IPS-11a (cell line): ENCODE measurements around the gene CXCR5.

Experiments
- H3K4me3 ChIP-seq: one replicate; pipeline ENCODE4 v1.5.1; 2013; ENCODE audit warnings: low read depth, low read length, control low read depth

Gene CXCR5

GRCh38 chr11:118873804-118874203, 9.9 kb upstream of the CXCR5 start:
- no peak overlapping the region for H3K4me3 ChIP-seq

- no peak overlapping the region for H3K4me3 ChIP-seq
Observed at GRCh38 chr11:118876286-118876685, 7.4 kb upstream of the CXCR5 start.

GRCh38 chr11:118877487-118878162, 6.1 kb upstream of the CXCR5 start:
- no peak overlapping the region for H3K4me3 ChIP-seq

- no peak overlapping the region for H3K4me3 ChIP-seq
Observed at GRCh38 chr11:118878163-118878563, 5.5 kb upstream of the CXCR5 start.

- H3K4me3 ChIP-seq, result no peak overlapping the region
Observed at GRCh38 chr11:118881228-118881627, 2.5 kb upstream of the CXCR5 start.

- no peak overlapping the region for H3K4me3 ChIP-seq
Observed at GRCh38 chr11:118882491-118882890, 1.2 kb upstream of the CXCR5 start.

GRCh38 chr11:118883004-118883367, 706 bp upstream of the CXCR5 start:
- H3K4me3 ChIP-seq, result no peak overlapping the region

GRCh38 chr11:118884875-118885274, 1.2 kb downstream of the CXCR5 start:
- no peak overlapping the region for H3K4me3 ChIP-seq

- no peak overlapping the region for H3K4me3 ChIP-seq
Observed at GRCh38 chr11:118885319-118885718, 1.6 kb downstream of the CXCR5 start.

GRCh38 chr11:118885831-118886565, 2.3 kb downstream of the CXCR5 start:
- H3K4me3 ChIP-seq, result no peak overlapping the region

- H3K4me3 ChIP-seq, result no peak overlapping the region
Observed at GRCh38 chr11:118886681-118887111, 3.0 kb downstream of the CXCR5 start.

- no peak overlapping the region for H3K4me3 ChIP-seq
Observed at GRCh38 chr11:118887206-118887605, 3.5 kb downstream of the CXCR5 start.

GRCh38 chr11:118888398-118888797, 4.7 kb downstream of the CXCR5 start:
- H3K4me3 ChIP-seq, result no peak overlapping the region

GRCh38 chr11:118889797-118890196, 6.1 kb downstream of the CXCR5 start:
- no peak overlapping the region for H3K4me3 ChIP-seq

- H3K4me3 ChIP-seq, result no peak overlapping the region
Observed at GRCh38 chr11:118892514-118892913, 8.8 kb downstream of the CXCR5 start.

- H3K4me3 ChIP-seq, result no peak overlapping the region
Observed at GRCh38 chr11:118892964-118893363, 9.3 kb downstream of the CXCR5 start.

- H3K4me3 ChIP-seq, result no peak overlapping the region
Observed at GRCh38 chr11:118893662-118894061, 10.0 kb downstream of the CXCR5 start.

- no peak overlapping the region for H3K4me3 ChIP-seq
Observed at GRCh38 chr11:118894192-118894591, 10.5 kb downstream of the CXCR5 start.

- no peak overlapping the region for H3K4me3 ChIP-seq
Observed at GRCh38 chr11:118895093-118896039, 11.7 kb downstream of the CXCR5 start.

- H3K4me3 ChIP-seq, result no peak overlapping the region
Observed at GRCh38 chr11:118896472-118896913, 12.8 kb downstream of the CXCR5 start.

GRCh38 chr11:118896921-118897591, 13.4 kb downstream of the CXCR5 start:
- no peak overlapping the region for H3K4me3 ChIP-seq
